Stimulated activated CD8-positive, alpha-beta memory T cell treated with anti-CD3 and anti-CD28 coated beads, Interleukin-15, amount 100 ng/mL, for 4 hours (primary cell): ENCODE results near the gene GASK1A.

Source experiments
- DNase-seq, 2 donors: peaks; one replicate each; pipeline ENCODE4 v3.0.0-alpha.2; 2020; ENCODE audit warnings: low read depth in 2 of 2

Gene GASK1A

DNA sequence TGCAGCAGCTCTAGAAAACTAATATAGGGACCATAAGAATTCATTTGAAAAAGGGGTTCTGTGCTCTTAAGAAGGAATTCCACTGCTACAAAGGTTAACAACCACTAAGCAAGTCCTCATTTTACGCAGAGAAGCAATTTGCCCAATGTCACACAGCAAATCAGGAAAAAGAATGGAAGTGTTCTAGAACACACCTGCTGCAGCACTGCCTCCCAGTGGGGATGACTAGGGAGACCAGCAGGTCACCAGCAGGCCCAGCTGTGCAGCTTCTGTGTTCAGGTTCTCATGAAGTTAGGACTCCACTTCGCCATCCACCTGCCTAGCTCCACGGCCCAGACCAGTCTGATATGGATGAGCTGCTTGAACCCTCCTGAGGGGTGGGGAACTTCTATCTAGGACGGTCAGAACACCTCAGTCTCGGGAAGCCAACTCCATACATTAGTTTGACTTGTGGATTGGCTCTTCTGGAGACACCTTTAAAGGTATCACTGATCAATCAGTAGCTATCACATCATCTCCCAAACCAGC is 108.2 kb downstream of the GASK1A start:
- DNase-seq: no peak

DNA sequence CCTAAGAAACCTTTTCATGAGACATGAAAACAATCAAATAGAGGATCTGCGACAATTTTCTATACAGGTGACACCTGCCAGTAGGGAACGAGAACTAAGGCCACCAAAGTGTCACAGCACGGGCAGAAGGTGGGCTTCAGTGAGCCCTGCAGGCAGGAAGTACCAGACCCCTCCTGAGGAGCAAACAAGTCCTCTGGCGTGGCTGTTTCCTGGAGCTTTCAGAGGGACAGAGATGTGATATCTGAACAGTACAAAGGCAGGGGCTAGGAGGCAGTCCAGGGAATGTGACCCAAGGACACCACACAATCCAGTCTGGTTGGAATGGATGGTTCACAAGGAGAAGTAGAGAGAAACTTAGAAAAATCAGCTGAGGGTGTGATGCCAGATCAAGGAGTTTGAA is 110.0 kb downstream of the GASK1A start:
- DNase-seq: no peak

DNA sequence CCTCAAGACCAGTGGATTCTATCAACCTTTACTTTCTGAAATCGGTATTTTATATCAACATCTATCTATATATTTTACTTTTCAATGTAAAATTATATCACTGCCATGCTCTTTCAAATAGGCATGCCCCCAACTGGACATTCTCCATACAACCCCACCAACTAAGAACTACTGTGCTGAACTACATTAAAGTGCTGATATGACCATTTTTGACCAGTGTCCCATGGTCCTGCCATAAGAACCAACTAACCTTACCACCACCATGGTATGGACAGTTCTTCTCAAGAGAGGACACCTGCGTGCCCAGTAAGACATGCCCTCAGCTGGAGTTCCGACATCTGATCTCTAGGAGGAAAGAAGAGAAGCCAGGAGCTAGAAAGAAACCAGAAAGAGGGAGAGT is 111.1 kb downstream of the GASK1A start:
- no peak for DNase-seq

DNA sequence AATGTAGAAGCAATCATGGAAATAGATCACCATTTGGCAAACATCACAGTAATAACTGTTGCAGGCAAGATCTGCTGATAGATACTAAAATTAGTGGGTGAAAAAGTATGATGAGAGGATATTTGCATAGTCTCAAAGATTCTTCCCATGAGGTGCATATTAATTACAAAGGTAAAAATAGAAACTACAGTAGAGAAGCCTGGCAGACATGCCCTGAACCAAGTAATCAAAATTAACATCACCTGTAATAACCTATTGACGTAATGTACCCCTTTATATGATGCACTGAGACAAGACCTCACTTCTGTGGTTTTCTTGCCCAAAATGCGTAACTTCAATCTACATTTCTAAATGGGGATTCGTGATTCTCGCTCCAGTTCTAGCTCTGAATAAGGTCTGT is 112.4 kb downstream of the GASK1A start:
- DNase-seq: no peak

DNA sequence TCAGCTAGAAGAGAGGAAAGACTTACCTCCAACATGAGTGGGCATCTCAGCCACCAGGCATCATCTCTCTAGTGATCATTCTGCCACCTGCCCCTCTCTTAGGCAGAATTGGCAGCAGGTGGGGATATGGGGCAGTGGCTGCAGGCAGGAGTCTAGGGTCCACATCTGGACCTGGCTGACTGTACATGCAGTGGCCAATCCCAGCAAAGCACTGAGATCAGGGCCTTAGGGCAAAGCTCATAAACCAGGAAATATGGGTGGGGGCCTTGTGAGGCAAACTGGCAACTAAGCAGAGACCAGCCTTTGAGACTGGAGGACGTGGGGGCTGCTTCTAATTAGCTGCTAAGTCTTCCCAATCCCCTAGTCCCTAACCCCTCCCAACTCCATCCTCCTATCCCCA is 113.9 kb downstream of the GASK1A start:
- DNase-seq: no peak

GRCh38 chr3:43093974-43094373 is 114.9 kb downstream of the GASK1A start:
- no peak for DNase-seq

DNA sequence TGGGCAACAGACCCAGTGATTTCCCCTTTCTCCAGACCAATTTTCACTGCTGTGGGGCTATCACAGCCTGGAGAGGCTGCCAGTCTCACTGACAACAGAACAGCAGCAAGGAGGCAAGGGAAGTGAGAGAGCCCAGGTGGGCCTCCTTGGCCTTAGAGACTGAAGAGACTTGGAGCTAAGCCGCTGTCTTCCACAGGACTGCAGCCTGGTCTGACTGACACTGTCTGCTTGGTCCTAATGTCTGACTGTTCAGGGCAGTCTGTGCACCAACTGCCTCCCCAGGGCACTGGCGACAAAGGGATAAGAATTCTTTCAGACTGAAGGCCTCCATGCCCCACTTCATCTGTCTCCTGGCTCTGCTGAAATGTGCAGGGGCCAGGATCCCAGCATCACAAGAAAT is 115.3 kb downstream of the GASK1A start:
- DNase-seq: no peak

DNA sequence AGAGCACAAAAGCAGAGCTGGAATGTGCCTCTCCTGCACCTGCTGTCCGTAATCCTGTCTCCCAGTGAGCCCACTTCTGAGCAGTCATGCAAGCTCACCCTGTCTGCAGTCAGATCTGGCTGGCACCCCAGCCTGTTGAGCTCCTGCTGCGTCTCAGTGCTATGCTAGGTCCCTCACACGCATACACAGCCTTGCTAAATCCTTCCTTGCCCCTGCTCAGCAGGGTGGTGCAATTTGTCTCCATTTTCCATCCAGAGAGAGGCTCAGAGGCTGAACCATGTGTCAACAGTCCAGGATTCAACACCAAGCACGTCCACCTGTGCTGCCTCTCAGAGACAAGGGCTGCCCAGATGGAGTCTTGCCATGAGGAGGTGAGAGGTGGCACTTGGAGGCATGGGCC is 115.7 kb downstream of the GASK1A start:
- no peak for DNase-seq

DNA sequence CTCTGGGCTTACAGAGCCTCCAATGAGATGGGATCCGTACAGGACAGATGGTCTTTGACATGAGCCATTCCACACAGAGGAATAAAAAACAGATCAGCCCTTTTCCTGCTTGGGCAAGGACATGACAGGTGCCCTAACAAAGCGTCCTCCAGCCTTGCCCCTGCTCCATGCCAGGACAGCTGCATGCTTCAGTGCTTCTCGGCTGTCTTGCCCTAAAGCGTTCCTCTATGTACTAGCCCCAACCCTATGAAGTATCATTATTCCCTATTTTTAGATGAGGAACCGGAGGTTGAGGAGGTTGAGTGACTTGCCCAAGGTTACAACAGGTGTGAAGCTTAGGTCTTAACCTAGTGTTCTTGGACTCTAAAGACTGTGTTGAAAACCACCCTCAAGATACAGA is 116.3 kb downstream of the GASK1A start:
- no peak for DNase-seq

DNA sequence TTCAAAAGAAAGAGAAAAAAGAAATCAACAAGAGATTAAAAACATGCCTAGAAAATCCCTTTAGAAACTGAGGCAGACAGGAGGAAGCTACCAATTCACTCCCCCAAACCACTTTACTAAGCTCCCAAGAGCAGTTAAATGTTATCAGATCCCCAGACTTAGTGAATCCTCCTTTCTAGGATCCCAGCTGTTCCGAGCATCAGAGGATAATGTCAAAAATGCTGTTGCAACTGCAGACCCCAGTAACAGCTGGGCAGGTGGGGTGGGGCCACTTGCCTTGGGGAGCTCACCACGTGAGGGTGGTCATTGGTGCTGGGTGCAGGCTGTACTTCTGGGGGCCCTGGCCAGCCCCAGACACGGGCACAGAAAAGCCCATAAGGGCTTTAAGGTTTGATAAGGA is 117.7 kb downstream of the GASK1A start:
- no peak for DNase-seq

DNA sequence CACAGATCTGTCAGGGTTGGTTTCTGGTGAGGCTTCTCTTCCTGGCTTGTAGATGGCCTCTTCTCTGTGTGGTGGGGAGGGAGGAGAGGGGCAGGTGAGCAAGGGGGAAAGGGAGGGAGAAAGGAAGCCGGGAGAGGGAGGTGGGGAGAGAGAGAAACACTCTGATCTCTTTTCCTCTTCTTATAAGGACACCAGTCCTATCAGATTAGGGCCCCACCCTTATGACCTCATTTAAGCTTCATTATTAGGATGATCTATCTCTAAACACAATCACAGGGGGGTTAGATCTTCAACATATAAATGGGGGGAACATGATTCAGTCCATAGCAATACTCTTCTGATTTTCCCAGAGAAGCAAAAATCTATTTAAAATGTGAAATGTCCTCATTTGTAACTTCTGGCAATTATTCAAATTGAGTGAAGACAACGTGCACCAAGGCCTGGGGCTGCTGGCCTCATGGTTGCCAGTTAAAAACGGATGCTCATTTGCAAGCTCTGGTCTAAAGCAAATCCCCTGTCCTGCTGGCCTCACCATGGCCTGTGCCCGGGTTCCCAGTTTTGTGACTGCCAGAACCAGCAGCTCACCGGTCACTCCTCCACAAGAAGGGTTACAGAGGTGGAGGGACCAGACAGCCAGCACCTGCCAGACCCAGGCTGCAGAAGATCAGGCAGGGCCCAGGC is 118.4 kb downstream of the GASK1A start:
- DNase-seq: no peak

DNA sequence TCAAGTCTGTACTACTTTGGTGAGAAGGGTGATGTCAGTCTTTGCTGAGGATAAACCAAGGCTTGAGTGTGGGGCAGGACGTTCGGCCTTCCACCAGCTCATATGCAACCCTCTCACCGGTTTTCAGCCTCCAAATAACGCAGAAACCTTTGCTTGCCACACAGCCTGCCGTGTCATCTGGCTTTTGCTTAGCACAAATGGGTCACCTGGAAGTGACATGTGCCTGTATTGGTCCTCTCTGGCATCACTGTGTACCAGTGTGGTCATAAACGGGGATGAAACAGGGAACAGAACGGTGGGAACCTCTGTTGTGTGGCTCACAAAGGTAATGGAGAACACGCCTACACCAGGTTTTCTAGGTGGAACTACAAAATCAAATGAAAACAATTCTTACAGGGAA is 119.7 kb downstream of the GASK1A start:
- DNase-seq: no peak

- no peak for DNase-seq
Measured at GRCh38 chr3:43102773-43103480, 123.8 kb downstream of the GASK1A start.

DNA sequence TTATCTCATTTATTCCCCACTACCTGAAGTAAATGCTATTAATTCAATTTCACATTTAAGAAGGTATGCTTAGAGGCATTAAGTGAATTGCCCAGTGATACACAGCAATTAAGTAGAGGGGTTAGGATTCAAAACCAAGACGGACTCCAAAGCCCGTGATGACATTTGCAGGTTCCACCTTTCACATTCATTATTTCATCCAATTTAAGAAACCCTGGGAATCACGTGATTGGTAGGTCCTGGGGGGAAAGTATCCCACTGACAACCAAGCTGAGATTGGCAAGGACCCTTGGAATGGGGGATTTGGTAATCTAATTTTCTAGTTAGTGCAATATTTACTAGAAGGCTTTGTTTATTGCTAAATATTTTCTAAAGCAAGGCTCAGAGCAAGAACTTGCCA is 124.9 kb downstream of the GASK1A start:
- DNase-seq: no peak

- DNase-seq: peak; percentile 8 to 10
Measured at GRCh38 chr3:43104660-43105595, 125.8 kb downstream of the GASK1A start.

- peak; percentile 72 to 74 for DNase-seq
Measured at GRCh38 chr3:43105596-43106292, 126.6 kb downstream of the GASK1A start, which contains the start of gene POMGNT2. POMGNT2 (minus strand) TSS chr3:43106079; CDS start chr3:43081431, 24,648 bp downstream.

- no peak for DNase-seq
Measured at GRCh38 chr3:43106293-43106628, 127.2 kb downstream of the GASK1A start.
